Upper lobe of right lung (tissue), 1 donor: Measurements from ENCODE around the gene GAB3. TPM values are rescaled to one million over a fixed set of nuclear protein-coding genes. Genes with fewer than 3 reads are reported as not detected.

Source experiments
- ATAC-seq: fragments of 200-7000 bp; cut with Tn5 transposase; one replicate; pipeline ENCODE4 v1.9.1; 2020; ENCODE audit warnings: mild to moderate bottlenecking, moderate library complexity
- DNase-seq: peaks from one replicate; pipeline ENCODE4 v3.0.0-alpha.2; 2020
- H3K27ac ChIP-seq: fragments of 200-600 bp; one replicate; pipeline ENCODE4 v1.8.0; 2022
- H3K27me3 ChIP-seq: fragments of 200-600 bp; one replicate; pipeline ENCODE4 v1.8.0; 2022; ENCODE audit warnings: mild to moderate bottlenecking
- H3K36me3 ChIP-seq: fragments of 200-600 bp; one replicate; pipeline ENCODE4 v1.8.0; 2022
- H3K4me1 ChIP-seq: fragments of 200-600 bp; one replicate; pipeline ENCODE4 v1.8.0; 2022
- H3K4me3 ChIP-seq: fragments of 200-600 bp; one replicate; pipeline ENCODE4 v1.8.0; 2022; ENCODE audit warnings: mild to moderate bottlenecking
- H3K9me3 ChIP-seq: fragments of 200-600 bp; one replicate; pipeline ENCODE4 v1.8.0; 2022
- CTCF ChIP-seq: fragments of 200-600 bp; IDR thresholded peaks from one replicate; pipeline ENCODE4 v1.8.0; 2022; ENCODE audit warnings: antibody characterized with exemption
- intact Hi-C: fragments of 100-400 bp; cut with DNase I; formaldehyde crosslinking; loops from one replicate; pipeline ENCODE4 v1.11.0; 2022
- total RNA-seq: library from RNA; stranded (reverse); fragmentation: NEBNext Ultra II Directional; extraction: Animal tissue kit (Norgen Biotek cat#: 25700); gene quantifications from one replicate; pipeline ENCODE4 v1.2.1, GENCODE V29; 2021
- donor health status: DM: no; HTN: yes; CAD: no; lungs with severe emphysema.

Gene GAB3
- total RNA-seq, 1 donor from 2014 or later = 12.9 TPM

GRCh38 chrX:154762537-154763296 is 11.8 kb upstream of the GAB3 start, which contains the start of gene DKC1:
TSS of gene DKC1 (plus strand) at chrX:154762864. CDS start at chrX:154762966, 102 bp downstream.
- Histone ChIP-seq H3K4me1 (no peaks in the 10 kb centered on the region), H3K9me3 (no peaks in the 10 kb centered on the region), H3K27ac (peak within 1 kb of the TSS; percentile 71), H3K27me3 (no peaks in the 10 kb centered on the region), H3K4me3 (peak within 1 kb of the TSS; percentile 66), H3K36me3 (peaks cover 19% of the 10 kb centered on the region)
- intact Hi-C loops = no loop called here
- DNase-seq (peak; percentile 98), ATAC-seq (peak; percentile 97)
- TF ChIP-seq CTCF = no peak

GRCh38 chrX:154761977-154762536 is 11.2 kb upstream of the GAB3 start:
- Histone ChIP-seq H3K4me1 (no peaks in the 10 kb centered on the region), H3K4me3 (peak overlapping the region; percentile 66), H3K9me3 (no peaks in the 10 kb centered on the region), H3K27ac (peak overlapping the region; percentile 63), H3K27me3 (no peaks in the 10 kb centered on the region), H3K36me3 (peaks cover 13% of the 10 kb centered on the region)
- DNase-seq = no peak
- no peak for TF ChIP-seq CTCF
- ATAC-seq = no peak
- intact Hi-C loops = no loop called here

GRCh38 chrX:154758696-154759095 is 7.8 kb upstream of the GAB3 start:
- TF ChIP-seq CTCF = no peak
- Histone ChIP-seq H3K27me3 (no peaks in the 10 kb centered on the region), H3K4me1 (no peaks in the 10 kb centered on the region), H3K36me3 (no peaks in the 10 kb centered on the region), H3K4me3 (no peak overlapping the region), H3K9me3 (no peaks in the 10 kb centered on the region), H3K27ac (no peak overlapping the region)
- ATAC-seq = no peak
- DNase-seq = no peak
- intact Hi-C loops = no loop called here

GRCh38 chrX:154751669-154752271 is 893 bp upstream of the GAB3 start:
- Histone ChIP-seq H3K27me3 (no peaks in the 10 kb centered on the region), H3K9me3 (no peaks in the 10 kb centered on the region), H3K36me3 (no peaks in the 10 kb centered on the region), H3K4me3 (peak overlapping the region; percentile 55), H3K4me1 (peaks cover 7% of the 10 kb centered on the region), H3K27ac (peak overlapping the region; percentile 87)
- DNase-seq = no peak
- no peak for ATAC-seq
- intact Hi-C loops = no loop called here
- no peak for TF ChIP-seq CTCF

GRCh38 chrX:154751203-154751668 is 359 bp upstream of the GAB3 start:
- TF ChIP-seq CTCF = no peak
- peak overlapping the region; percentile 55 for H3K4me3 ChIP-seq
- ATAC-seq (peak; percentile 60), DNase-seq (peak; percentile 68)
- no peaks in the 10 kb centered on the region for H3K36me3 ChIP-seq
- peaks cover 7% of the 10 kb centered on the region for H3K4me1 ChIP-seq
- no peaks in the 10 kb centered on the region for H3K9me3 ChIP-seq
- peak overlapping the region; percentile 87 for H3K27ac ChIP-seq
- intact Hi-C loops = no loop called here
- H3K27me3 ChIP-seq = no peaks in the 10 kb centered on the region
